GM18870 (cell line): ENCODE measurements around the gene TSPYL1.

Experiments used
- ATAC-seq: cut with Tn5 transposase; IDR thresholded peaks from one replicate; pipeline ENCODE4 v1.9.1; 2021; ENCODE audit warnings: moderate library complexity; ENCODE audit not compliant: unreplicated experiment

The TSPYL1 gene

GRCh38 chr6:116265041-116265829, 14.5 kb downstream of the TSPYL1 start:
- ATAC-seq, result no peak

DNA sequence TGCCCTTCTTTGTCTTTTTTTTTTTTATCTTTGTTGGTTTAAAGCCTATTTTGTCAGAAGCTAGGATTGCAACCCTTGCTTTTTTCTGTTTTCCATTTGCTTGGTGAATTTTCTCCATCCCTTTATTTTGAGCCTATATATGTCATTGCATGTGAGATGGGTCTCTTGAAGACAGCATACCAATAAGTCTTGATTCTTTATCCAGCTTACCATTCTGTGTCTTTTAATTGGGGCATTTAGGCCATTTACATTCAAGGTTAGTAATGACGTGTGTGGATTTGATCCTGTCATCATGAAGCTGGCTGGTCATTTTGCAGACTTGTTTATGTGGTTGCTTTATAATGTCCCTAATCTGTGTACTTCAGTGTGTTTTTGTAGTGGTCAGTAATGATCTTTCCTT, 16.4 kb downstream of the TSPYL1 start:
- no peak for ATAC-seq

DNA sequence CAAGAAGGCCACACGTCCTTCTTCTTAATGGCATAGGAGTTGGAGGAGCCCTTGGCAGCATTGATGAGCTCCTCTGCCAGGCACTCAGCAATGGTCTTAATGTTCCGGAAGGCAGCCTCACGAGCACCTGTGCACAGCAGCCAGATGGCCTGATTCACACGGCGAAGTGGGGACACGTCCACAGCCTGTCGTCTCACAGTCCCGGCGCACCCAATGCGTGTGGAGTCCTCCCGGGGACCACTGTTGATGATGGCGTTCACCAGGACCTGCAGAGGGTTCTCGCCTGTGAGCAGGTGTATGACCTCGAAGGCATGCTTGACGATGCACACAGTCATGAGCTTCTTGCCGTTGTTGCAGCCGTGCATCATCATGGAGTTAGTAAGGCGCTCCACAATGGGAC, 21.2 kb downstream of the TSPYL1 start:
- ATAC-seq, result no peak

GRCh38 chr6:116256694-116257093, 23.0 kb downstream of the TSPYL1 start:
- ATAC-seq, result no peak

GRCh38 chr6:116255246-116255800, 24.4 kb downstream of the TSPYL1 start:
- ATAC-seq, result no peak

GRCh38 chr6:116254297-116255056, 25.3 kb downstream of the TSPYL1 start:
- ATAC-seq, result peak; percentile 34

DNA sequence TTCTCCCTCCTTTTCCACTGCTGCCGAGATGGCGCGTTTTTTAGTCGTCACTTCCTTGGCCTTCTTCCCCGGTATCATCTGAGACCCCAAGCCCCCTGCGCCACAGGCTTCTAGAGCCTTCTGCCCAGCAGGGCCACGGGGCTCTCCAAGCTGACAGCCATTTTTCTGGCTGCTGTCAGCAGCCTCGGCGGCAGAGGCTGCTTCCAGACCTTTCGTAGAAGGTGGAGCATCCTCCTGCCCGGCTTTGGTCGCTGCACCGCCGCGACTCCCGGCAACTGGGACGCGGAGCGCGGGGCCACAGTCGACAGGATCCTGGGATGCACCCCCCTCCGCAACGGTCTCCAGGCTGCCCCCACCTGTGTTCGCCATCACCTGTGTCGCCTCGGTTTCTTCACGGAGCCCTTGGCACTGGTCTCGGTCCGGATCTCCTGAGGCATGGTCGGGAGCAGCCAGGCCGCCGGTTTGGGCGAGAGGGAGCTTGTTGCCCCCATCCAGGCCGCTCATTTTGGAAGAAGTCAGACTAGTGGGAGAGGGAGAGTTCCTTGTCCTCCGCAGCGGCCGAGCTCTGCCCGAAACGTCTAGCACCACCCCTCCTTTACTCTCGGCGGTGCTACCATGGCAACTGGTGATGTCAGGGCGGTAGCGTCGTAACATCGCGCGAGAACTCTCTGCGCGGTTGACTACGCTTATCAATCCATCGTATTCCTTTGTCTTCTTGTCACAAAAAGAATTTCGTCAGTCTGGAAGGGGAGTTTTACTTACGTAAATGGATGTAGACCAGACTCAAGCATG, 26.0 kb downstream of the TSPYL1 start, which contains the start of gene TSPYL4:
TSS of gene TSPYL4 (minus strand) at position 571 of the 792 bp plus-strand sequence. CDS start at position 504, 67 bp downstream.
- peak; percentile 98 for ATAC-seq

GRCh38 chr6:116253188-116253504, 26.6 kb downstream of the TSPYL1 start:
- ATAC-seq, result no peak

GRCh38 chr6:116251568-116252384, 28.0 kb downstream of the TSPYL1 start:
- no peak for ATAC-seq

DNA sequence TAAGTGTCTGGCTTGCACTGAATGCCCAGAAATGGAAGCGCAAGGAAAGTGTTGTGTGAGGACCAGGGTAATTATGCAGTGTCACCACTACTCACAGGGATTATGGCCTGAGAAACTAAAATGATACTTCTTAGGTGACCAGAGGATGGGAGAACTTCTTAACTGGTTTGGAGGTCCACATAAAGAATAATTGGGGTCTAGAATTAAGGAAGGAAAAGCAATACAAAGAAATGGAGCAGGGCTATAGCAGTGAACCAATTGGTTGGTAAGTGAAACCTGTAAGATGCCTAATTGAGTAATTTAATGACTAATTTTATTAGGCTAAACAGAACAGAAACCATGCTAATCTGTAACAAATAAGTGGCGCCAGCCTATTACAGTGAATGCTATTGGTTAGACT, 31.2 kb downstream of the TSPYL1 start:
- no peak for ATAC-seq

DNA sequence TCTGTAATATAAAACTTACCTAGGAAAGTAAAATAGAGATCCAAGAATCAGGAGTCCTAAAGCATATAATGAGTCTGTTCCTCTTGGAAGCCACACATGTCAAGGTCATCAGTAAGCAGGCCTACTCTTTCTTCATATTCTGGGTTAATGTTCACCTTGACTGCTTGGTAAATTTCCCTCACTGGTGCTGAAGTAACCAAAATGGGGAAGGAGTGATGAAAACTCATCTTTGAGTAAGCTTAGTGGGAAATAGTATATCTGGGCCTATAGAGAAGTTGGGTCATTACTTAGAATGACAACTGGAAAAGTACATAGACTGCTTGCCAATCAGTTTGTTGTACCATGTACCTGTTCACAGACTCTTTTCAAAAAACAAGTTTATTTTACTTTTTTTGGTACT, 32.4 kb downstream of the TSPYL1 start:
- ATAC-seq, result no peak

GRCh38 chr6:116246089-116246488, 33.6 kb downstream of the TSPYL1 start:
- ATAC-seq, result no peak

- no peak for ATAC-seq
These were observed 35.4 kb downstream of the TSPYL1 start for GRCh38 chr6:116244284-116244683.

DNA sequence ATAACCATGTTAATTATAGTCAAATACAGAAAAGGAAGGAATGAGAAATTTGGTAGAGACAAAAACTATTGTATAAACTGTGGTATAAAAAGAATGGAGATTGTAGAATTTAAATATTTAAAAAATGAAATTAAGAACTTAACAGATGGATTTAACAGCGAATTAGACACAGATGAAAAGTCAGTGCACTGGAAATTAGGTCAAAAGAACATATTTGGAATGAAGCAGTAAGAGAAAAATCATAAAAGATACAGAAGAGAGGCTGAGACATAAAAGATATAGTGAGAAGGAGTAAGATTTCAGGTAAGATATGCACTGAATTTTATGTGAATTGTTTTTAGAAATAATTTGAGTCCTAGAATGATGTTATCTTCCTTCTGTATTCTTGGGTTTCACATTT, 39.9 kb downstream of the TSPYL1 start:
- no peak for ATAC-seq

DNA sequence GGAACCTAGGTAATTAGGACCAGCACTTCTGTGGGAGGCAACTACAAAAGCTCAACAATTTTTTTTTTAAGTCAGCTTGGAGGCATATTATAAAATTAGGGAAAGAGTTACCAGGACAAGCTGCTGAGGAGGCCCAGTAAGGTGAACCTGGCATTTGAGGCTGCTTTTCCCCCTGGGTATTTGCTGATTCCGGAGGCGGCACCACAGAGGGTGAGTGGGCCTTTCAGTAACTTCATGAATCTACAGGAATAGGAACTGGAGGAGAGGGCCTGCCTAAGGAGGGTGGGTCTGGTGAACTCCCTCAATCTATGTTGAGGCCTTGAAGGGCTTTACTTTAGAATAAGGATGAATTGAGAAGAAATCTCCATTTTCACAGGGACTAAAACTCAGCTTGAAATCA, 40.5 kb downstream of the TSPYL1 start:
- ATAC-seq, result no peak

DNA sequence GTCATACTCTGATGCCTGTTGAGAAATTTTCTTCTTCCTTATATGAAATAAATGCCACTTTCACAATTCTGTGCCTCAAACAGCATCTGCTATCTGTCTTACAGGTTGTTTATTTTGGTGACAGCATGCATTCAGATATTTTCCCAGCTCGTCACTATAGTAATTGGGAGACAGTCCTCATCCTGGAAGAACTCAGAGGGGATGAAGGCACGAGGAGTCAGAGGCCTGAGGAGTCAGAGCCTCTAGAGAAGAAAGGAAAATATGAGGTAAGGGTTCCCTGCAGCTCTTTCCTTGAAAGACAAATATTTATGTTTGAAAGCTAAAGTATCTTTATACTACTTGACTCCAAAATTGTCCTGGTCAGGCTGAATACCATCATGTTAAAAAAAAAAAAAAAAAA, 41.6 kb downstream of the TSPYL1 start:
- ATAC-seq, result no peak

DNA sequence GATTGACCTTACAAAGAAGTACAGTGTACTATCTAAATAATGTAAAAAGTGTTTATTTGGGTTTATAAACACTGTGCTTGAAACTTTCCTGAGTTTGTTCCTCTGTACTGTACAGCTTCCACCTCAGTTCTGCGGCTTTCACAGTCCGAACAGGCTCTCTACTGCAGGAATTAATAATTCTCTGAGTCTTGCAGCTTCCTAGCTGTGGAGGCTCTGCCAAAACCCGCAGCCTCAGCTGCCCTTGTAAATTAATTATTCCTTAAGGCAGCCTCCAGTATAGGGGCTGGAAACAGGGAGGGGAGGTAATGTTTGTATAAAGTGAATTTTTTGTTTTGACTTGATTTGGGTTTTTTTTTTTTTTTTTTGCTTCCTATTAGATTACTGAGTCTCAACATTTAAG, 45.0 kb downstream of the TSPYL1 start:
- no peak for ATAC-seq

- no peak for ATAC-seq
These were observed 50.3 kb downstream of the TSPYL1 start for GRCh38 chr6:116229287-116229913.
